OCI-LY1 (cell line): ENCODE measurements around the gene LCAT.

Experiments used
- H2AFZ ChIP-seq: fragments of 200-600 bp; sonication (generic), shearing (Covaris generic); 2 replicates; pipeline ENCODE4 v1.6.0; 2014; ENCODE audit warnings: antibody characterized with exemption, mild to moderate bottlenecking, low read length
- H3F3A ChIP-seq: fragments of 200-600 bp; sonication (generic), shearing (Covaris generic); 2 replicates; pipeline ENCODE4 v1.6.0; 2014; ENCODE audit warnings: mild to moderate bottlenecking, antibody characterized with exemption, low read length, moderate library complexity; ENCODE audit not compliant: insufficient read depth
- H3K27ac ChIP-seq: fragments of 200-600 bp; sonication (generic); 2 replicates; pipeline ENCODE4 v1.5.1; 2014; ENCODE audit warnings: low read length, mixed run types, mild to moderate bottlenecking, low read depth; ENCODE audit not compliant: poor library complexity, severe bottlenecking
- H3K27me3 ChIP-seq: fragments of 200-600 bp; sonication (generic); 2 replicates; pipeline ENCODE4 v1.6.0; 2014; ENCODE audit warnings: antibody characterized with exemption, mild to moderate bottlenecking, low read length, moderate library complexity; ENCODE audit not compliant: insufficient read depth
- H3K36me3 ChIP-seq: fragments of 200-600 bp; sonication (generic); 2 replicates; pipeline ENCODE4 v1.6.1; 2014; ENCODE audit warnings: mild to moderate bottlenecking, antibody characterized with exemption, low read length, moderate library complexity, mixed read lengths; ENCODE audit not compliant: insufficient read depth
- H3K4me1 ChIP-seq: fragments of 200-600 bp; sonication (generic); 2 replicates; pipeline ENCODE4 v1.5.1; 2014; ENCODE audit warnings: mild to moderate bottlenecking, low read length, moderate library complexity; ENCODE audit not compliant: insufficient read depth, severe bottlenecking
- H3K4me2 ChIP-seq: fragments of 200-600 bp; sonication (generic), shearing (Covaris generic); 2 replicates; pipeline ENCODE4 v1.6.1; 2014; ENCODE audit warnings: low read length
- H3K4me3 ChIP-seq: fragments of 200-600 bp; sonication (generic); 2 replicates; pipeline ENCODE4 v1.5.1; 2014; ENCODE audit warnings: low read length, low read depth, mild to moderate bottlenecking, mixed read lengths; ENCODE audit not compliant: poor library complexity, severe bottlenecking
- H3K79me2 ChIP-seq: fragments of 200-600 bp; shearing (Covaris generic); 2 replicates; pipeline ENCODE4 v1.6.1; 2016; ENCODE audit warnings: mixed run types, low read length, mixed read lengths; ENCODE audit not compliant: insufficient read depth
- H3K9ac ChIP-seq: fragments of 200-600 bp; sonication (generic), shearing (Covaris generic); 2 replicates; pipeline ENCODE4 v1.6.1; 2014; ENCODE audit warnings: mild to moderate bottlenecking, low read length, mixed read lengths
- H3K9me2 ChIP-seq: fragments of 200-600 bp; sonication (generic), shearing (Covaris generic); 2 replicates; pipeline ENCODE4 v1.6.1; 2014; ENCODE audit warnings: low read depth, mild to moderate bottlenecking, low read length, mixed read lengths
- H3K9me3 ChIP-seq: fragments of 200-600 bp; shearing (Covaris generic); 2 replicates; pipeline ENCODE4 v1.6.1; 2014; ENCODE audit warnings: low read length, mixed read lengths
- H4K20me1 ChIP-seq: fragments of 200-600 bp; sonication (generic), shearing (Covaris generic); 2 replicates; pipeline ENCODE4 v1.6.0; 2016; ENCODE audit warnings: mild to moderate bottlenecking, low read length; ENCODE audit not compliant: insufficient read depth
- CTCF ChIP-seq: fragments of 200-600 bp; sonication (generic), shearing (Covaris generic); IDR thresholded peaks from 2 replicates; pipeline ENCODE4 v1.5.1; 2017; ENCODE audit warnings: mild to moderate bottlenecking, antibody characterized with exemption, low read length, moderate library complexity, mixed read lengths
- EZH2 ChIP-seq: fragments of 200-600 bp; sonication (generic), shearing (Covaris generic); IDR thresholded peaks from 2 replicates; pipeline ENCODE4 v1.8.0; 2017; ENCODE audit warnings: borderline replicate concordance, mixed run types, mild to moderate bottlenecking, antibody characterized with exemption, low read length, moderate library complexity, mixed read lengths

Gene LCAT

DNA sequence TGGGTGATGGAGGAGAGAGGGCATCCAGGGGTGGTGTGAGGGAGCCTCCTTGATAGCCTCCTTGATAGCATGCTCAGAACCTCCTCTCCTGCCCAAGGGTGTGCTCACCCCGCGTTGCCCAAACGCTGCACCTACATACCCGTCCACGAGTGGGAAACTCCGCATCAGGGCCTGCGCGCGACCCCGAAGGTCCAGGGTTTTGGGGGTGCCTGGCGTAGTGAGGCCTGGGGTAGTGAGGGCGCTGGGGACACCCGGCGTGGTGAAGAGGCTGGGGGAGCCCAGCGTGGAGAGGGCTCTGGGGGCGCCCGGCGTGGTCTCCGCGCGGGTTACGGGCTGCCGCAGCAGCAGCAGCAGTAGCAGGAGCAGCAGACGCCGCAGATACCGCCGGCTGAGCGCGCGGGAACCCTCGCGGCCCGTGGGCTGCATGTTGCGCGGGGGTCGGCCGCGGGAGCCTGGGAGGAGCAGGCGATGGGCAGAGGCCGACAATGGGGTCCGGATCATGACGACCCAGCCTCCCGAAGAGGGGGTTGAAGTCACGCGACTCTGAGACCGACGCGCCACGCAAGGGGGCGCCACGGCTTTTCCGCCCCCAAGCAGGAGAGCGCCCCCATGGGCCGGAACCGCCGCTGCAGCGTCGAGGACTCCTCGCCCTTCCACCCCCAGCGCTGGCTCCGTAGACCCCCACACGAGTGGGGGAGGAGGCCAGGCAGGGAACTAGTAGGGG is 36.2 kb upstream of the LCAT start, which contains the start of gene DPEP3:
Gene DPEP3 (minus strand): TSS at position 545 of the 724 bp plus-strand sequence. CDS start 119 bp downstream, at position 426.
- no peak within 1 kb of the TSS for H3K9ac ChIP-seq
- no peak within 1 kb of the TSS for H2AFZ ChIP-seq
- H3K79me2 ChIP-seq: no peaks in the 10 kb centered on the region
- H3K4me3 ChIP-seq: no peak within 1 kb of the TSS
- no peaks in the 10 kb centered on the region for H3K9me3 ChIP-seq
- H3K4me2 ChIP-seq: no peak within 1 kb of the TSS
- H3K4me1 ChIP-seq: peaks cover 15% of the 10 kb centered on the region
- H3K27ac ChIP-seq: no peak within 1 kb of the TSS
- H3F3A ChIP-seq: no peaks in the 10 kb centered on the region
- H3K36me3 ChIP-seq: no peaks in the 10 kb centered on the region
- H4K20me1 ChIP-seq: no peaks in the 10 kb centered on the region
- no peaks in the 10 kb centered on the region for H3K27me3 ChIP-seq
- H3K9me2 ChIP-seq: no peaks in the 10 kb centered on the region
- TF ChIP-seq CTCF (no peak), EZH2 (no peak)

DNA sequence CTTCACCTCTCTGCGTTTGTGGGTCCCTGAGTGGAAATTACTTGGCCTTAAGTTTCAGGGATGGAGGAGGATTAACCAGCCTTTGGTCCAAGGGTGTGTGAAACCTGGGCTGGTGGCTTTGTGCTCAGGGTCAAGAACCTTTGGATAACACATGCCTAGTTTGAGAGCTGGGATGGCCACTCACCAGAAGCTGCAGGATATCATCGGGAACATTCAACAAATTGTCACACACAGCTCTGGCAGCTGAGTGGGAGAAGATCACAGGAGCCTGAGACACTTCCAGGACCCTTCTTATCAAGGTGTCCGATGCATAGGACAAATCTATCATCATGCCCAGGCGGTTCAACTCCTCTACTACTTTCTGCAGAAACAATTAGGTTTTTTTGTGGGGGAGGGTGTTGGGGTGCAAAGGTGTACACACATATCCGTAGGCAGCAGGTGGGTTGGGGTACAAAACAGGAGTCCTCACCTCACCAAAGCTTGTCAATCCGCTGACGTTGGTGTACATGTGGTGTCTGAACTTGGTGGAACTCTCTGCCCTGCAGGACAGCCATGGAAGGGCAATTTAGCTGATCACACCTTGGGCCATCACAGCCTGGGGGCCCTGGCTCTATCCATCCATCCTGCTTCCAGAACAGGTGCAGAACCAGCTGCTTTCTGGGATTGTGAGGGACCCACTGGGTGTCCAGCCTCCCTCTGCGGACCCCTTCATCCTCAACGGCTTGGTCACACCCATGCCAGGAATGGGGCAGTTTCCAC is 33.7 kb upstream of the LCAT start:
- no peaks in the 10 kb centered on the region for H3K36me3 ChIP-seq
- no peak overlapping the region for H3K4me3 ChIP-seq
- no peaks in the 10 kb centered on the region for H3K9me2 ChIP-seq
- H4K20me1 ChIP-seq: no peaks in the 10 kb centered on the region
- no peak overlapping the region for H3K27ac ChIP-seq
- no peaks in the 10 kb centered on the region for H3K9me3 ChIP-seq
- no peaks in the 10 kb centered on the region for H3K4me1 ChIP-seq
- H3K79me2 ChIP-seq: no peaks in the 10 kb centered on the region
- no peaks in the 10 kb centered on the region for H3F3A ChIP-seq
- TF ChIP-seq CTCF (no peak), EZH2 (no peak)
- H3K9ac ChIP-seq: no peak overlapping the region
- H2AFZ ChIP-seq: no peak overlapping the region
- H3K4me2 ChIP-seq: no peak overlapping the region
- H3K27me3 ChIP-seq: no peaks in the 10 kb centered on the region

- no peaks in the 10 kb centered on the region for H3K4me1 ChIP-seq
- no peaks in the 10 kb centered on the region for H3K9me2 ChIP-seq
- H3K4me3 ChIP-seq: no peak overlapping the region
- no peak overlapping the region for H3K9ac ChIP-seq
- H2AFZ ChIP-seq: no peak overlapping the region
- no peak overlapping the region for H3K4me2 ChIP-seq
- no peaks in the 10 kb centered on the region for H4K20me1 ChIP-seq
- no peak overlapping the region for H3K27ac ChIP-seq
- no peaks in the 10 kb centered on the region for H3F3A ChIP-seq
- TF ChIP-seq CTCF: no peak
- TF ChIP-seq EZH2: no peak
- no peaks in the 10 kb centered on the region for H3K79me2 ChIP-seq
- no peaks in the 10 kb centered on the region for H3K36me3 ChIP-seq
- H3K9me3 ChIP-seq: no peaks in the 10 kb centered on the region
- no peaks in the 10 kb centered on the region for H3K27me3 ChIP-seq
Measured at GRCh38 chr16:67977005-67977404, 33.1 kb upstream of the LCAT start.
